DMS79 (cell line): ENCODE results near the gene GSE1.
"Not testable (repeated sequence)": the region's sequence is repeated elsewhere in the genome, so short reads cannot be mapped to it uniquely, and the experiment has no call there.

Experiments
- DNase-seq: peaks from one replicate; lab custom pipeline; 2025; lab: John Stamatoyannopoulos, UW

Gene GSE1

GRCh38 chr16:85592277-85592676 lies 20.8 kb upstream of the GSE1 start:
- not testable (repeated sequence) for DNase-seq

GRCh38 chr16:85592700-85593493 lies 20.2 kb upstream of the GSE1 start:
- no peak for DNase-seq

GRCh38 chr16:85593494-85594221 lies 19.5 kb upstream of the GSE1 start:
- no peak for DNase-seq

- no peak for DNase-seq
Measured at GRCh38 chr16:85594273-85594977, 18.7 kb upstream of the GSE1 start.

GRCh38 chr16:85594978-85595661 lies 18.0 kb upstream of the GSE1 start:
- no peak for DNase-seq

- no peak for DNase-seq
Measured at GRCh38 chr16:85595812-85596502, 17.2 kb upstream of the GSE1 start.

GRCh38 chr16:85598141-85598540 lies 15.0 kb upstream of the GSE1 start:
- DNase-seq: no peak

GRCh38 chr16:85600078-85600477 lies 13.0 kb upstream of the GSE1 start:
- DNase-seq: no peak

GRCh38 chr16:85600530-85601271 lies 12.4 kb upstream of the GSE1 start:
- no peak for DNase-seq

- DNase-seq: no peak
Measured at GRCh38 chr16:85601272-85601639, 11.9 kb upstream of the GSE1 start.

GRCh38 chr16:85601730-85602401 lies 11.3 kb upstream of the GSE1 start:
- DNase-seq: no peak

- DNase-seq: peak; percentile 34
Measured at GRCh38 chr16:85602402-85603202, 10.5 kb upstream of the GSE1 start.

GRCh38 chr16:85603203-85603755 lies 9.8 kb upstream of the GSE1 start:
- DNase-seq: no peak

GRCh38 chr16:85604145-85604705 lies 8.9 kb upstream of the GSE1 start:
- no peak for DNase-seq

- no peak for DNase-seq
Measured at GRCh38 chr16:85605051-85605911, 7.8 kb upstream of the GSE1 start.

GRCh38 chr16:85605912-85606841 lies 6.9 kb upstream of the GSE1 start:
- DNase-seq: no peak

- DNase-seq: no peak
Measured at GRCh38 chr16:85606904-85607303, 6.2 kb upstream of the GSE1 start.
